Liver (tissue), 9 donors: ENCODE data around the gene ZNF423. TPM values are rescaled to one million over a fixed set of nuclear protein-coding genes. Genes with fewer than 3 reads are reported as not detected.

ENCODE experiments used
- DNase-seq: peaks from one replicate; pipeline ENCODE4 v3.0.0-alpha.2; 2017; ENCODE audit warnings: low spot score
- H3K27ac ChIP-seq, 2 donors: one replicate each; pipeline ENCODE4 v1.7.0; 2013; ENCODE audit warnings: inconsistent platforms in 2 of 2, low read length in 2 of 2, control low read depth in 1 of 2, low read depth in 1 of 2, mild to moderate bottlenecking in 1 of 2
- H3K27me3 ChIP-seq, 4 donors: one replicate each; pipeline versions ENCODE4 v1.6.1 to v1.7.0; 2013; ENCODE audit warnings: low read length in 3 of 4, inconsistent platforms in 1 of 4, mild to moderate bottlenecking in 1 of 4, moderate library complexity in 1 of 4; ENCODE audit not compliant: control insufficient read depth in 4 of 4, insufficient read depth in 4 of 4
- H3K36me3 ChIP-seq, 4 donors: one replicate each; pipeline versions ENCODE4 v1.6.1 to v1.7.0; 2013; ENCODE audit warnings: low read length in 3 of 4, mild to moderate bottlenecking in 3 of 4, low read depth in 1 of 4, moderate library complexity in 1 of 4; ENCODE audit not compliant: control insufficient read depth in 4 of 4, insufficient read depth in 3 of 4
- H3K4me1 ChIP-seq, 4 donors: one replicate each; pipeline versions ENCODE4 v1.6.1 to v1.7.0; 2013; ENCODE audit warnings: low read length in 3 of 4, mild to moderate bottlenecking in 3 of 4, moderate library complexity in 1 of 4; ENCODE audit not compliant: control insufficient read depth in 4 of 4, insufficient read depth in 4 of 4
- H3K4me3 ChIP-seq, 3 donors: one replicate each; pipeline versions ENCODE4 v1.6.1 to v1.7.0; 2013; ENCODE audit warnings: low read length in 3 of 3, control low read depth in 1 of 3, low read depth in 1 of 3, mild to moderate bottlenecking in 1 of 3
- H3K9ac ChIP-seq, 2 donors: one replicate each; pipeline ENCODE4 v1.7.0; 2013; ENCODE audit warnings: low read length in 2 of 2, mild to moderate bottlenecking in 2 of 2, moderate library complexity in 2 of 2, control low read depth in 1 of 2, low read depth in 1 of 2
- H3K9me3 ChIP-seq, 4 donors: one replicate each; pipeline versions ENCODE4 v1.6.1 to v1.7.0; 2013; ENCODE audit warnings: low read length in 3 of 4; ENCODE audit not compliant: control insufficient read depth in 4 of 4
- ATF3 ChIP-seq: IDR thresholded peaks from 2 replicates; pipeline ENCODE4 v1.6.1; 2016; ENCODE audit warnings: antibody characterized with exemption
- EGR1 ChIP-seq, 2 donors: IDR thresholded peaks; 2 replicates each; pipeline ENCODE4 v1.6.1; 2016 to 2018; ENCODE audit warnings: antibody characterized with exemption in 2 of 2, low read depth in 2 of 2
- FOXA1 ChIP-seq: IDR thresholded peaks from 2 replicates; pipeline ENCODE4 v1.6.1; 2016; ENCODE audit warnings: antibody characterized with exemption
- FOXA2 ChIP-seq: IDR thresholded peaks from 2 replicates; pipeline ENCODE4 v1.6.1; 2016; ENCODE audit warnings: antibody characterized with exemption
- GABPA ChIP-seq, 2 donors: IDR thresholded peaks in 1 of 2; conservative IDR thresholded peaks in 1 of 2; 2 replicates each; pipeline ENCODE4 v1.6.1; 2016; ENCODE audit warnings: antibody characterized with exemption in 2 of 2, mild to moderate bottlenecking in 1 of 2, moderate library complexity in 1 of 2
- HNF4A ChIP-seq, 2 donors: conservative IDR thresholded peaks; 2 replicates each; pipeline ENCODE4 v1.6.1; 2016; ENCODE audit warnings: antibody characterized with exemption in 2 of 2, mild to moderate bottlenecking in 2 of 2
- HNF4G ChIP-seq: IDR thresholded peaks from 2 replicates; pipeline ENCODE4 v1.6.1; 2016; ENCODE audit warnings: antibody characterized with exemption
- JUND ChIP-seq, 2 donors: IDR thresholded peaks; 2 replicates each; pipeline ENCODE4 v1.6.1; 2016; ENCODE audit warnings: antibody characterized with exemption in 2 of 2
- MAX ChIP-seq: IDR thresholded peaks from 2 replicates; pipeline ENCODE4 v1.6.1; 2016; ENCODE audit warnings: antibody characterized with exemption
- RAD21 ChIP-seq, 2 donors: IDR thresholded peaks; 2 replicates each; pipeline ENCODE4 v1.6.1; 2016; ENCODE audit warnings: antibody characterized with exemption in 2 of 2, mild to moderate bottlenecking in 2 of 2
- REST ChIP-seq: IDR thresholded peaks from 2 replicates; pipeline ENCODE4 v1.6.1; 2016; ENCODE audit warnings: antibody characterized with exemption, mild to moderate bottlenecking
- RXRA ChIP-seq, 2 donors: IDR thresholded peaks; 2 replicates each; pipeline ENCODE4 v1.6.1; 2017 to 2018; ENCODE audit warnings: antibody characterized with exemption in 2 of 2, mild to moderate bottlenecking in 1 of 2
- SP1 ChIP-seq: IDR thresholded peaks from 2 replicates; pipeline ENCODE4 v1.6.1; 2018; ENCODE audit warnings: antibody characterized with exemption, mild to moderate bottlenecking
- TAF1 ChIP-seq: conservative IDR thresholded peaks from 2 replicates; pipeline ENCODE4 v1.6.1; 2016; ENCODE audit warnings: antibody characterized with exemption, mild to moderate bottlenecking
- YY1 ChIP-seq: IDR thresholded peaks from 2 replicates; pipeline ENCODE4 v1.6.1; 2016; ENCODE audit warnings: antibody characterized with exemption, mild to moderate bottlenecking
- ZBTB33 ChIP-seq: IDR thresholded peaks from 2 replicates; pipeline ENCODE4 v1.6.1; 2016; ENCODE audit warnings: antibody characterized with exemption
- WGBS: extraction: QIAGEN DNeasy Blood & Tissue Kit; methylation state at CpG from one replicate; pipeline ENCODE4 v1.1.7; 2013; 5-methylcytosine and 5-hydroxymethylcytosine counted together
- polyA plus RNA-seq, 2 donors: library from polyadenylated mRNA; stranded (reverse) in 1 of 2; unstranded in 1 of 2; fragments of 200-250 nt in 1 of 2; fragments of >200 nt in 1 of 2; fragmentation: Nextera tagmentation in 1 of 2; extraction: Ambion mirVana in 1 of 2; gene quantifications; one replicate each; pipeline versions ENCODE4 v1.2.1 to v1.2.3, GENCODE V29; 2013 to 2015
- total RNA-seq, 2 donors: library from RNA; depleted of rRNA; stranded (reverse); fragments of >200 nt; gene quantifications; one replicate each; pipeline ENCODE4 v1.2.3, GENCODE V29; 2014
- donor health status: healthy.
- donor health status: healthy.
- donor health status: healthy.
- donor health status: healthy.
- donor health status: healthy.

ZNF423 gene
- total and polyA plus RNA-seq, 4 donors: 0.24 to 1.6 (median 0.39) TPM

GRCh38 chr16:49639739-49640431 is 216.0 kb downstream of the ZNF423 start:
- Histone ChIP-seq H3K4me3 (no peak overlapping the region), H3K4me1 (no peaks in the 10 kb centered on the region), H3K9me3 (no peaks in the 10 kb centered on the region), H3K27ac (no peak overlapping the region), H3K27me3 (no peaks in the 10 kb centered on the region), H3K36me3 (no peaks in the 10 kb centered on the region), H3K9ac (no peak overlapping the region)
- 33% methylated on average over 22 of the region's 22 CpGs for WGBS
- no peak for TF ChIP-seq EGR1 (IDR thresholded peaks at IDR 0.05; ENCODE audit: low read depth in 2 of 2)
- no peak for TF ChIP-seq GABPA (IDR thresholded peaks at IDR 0.05 in 1 of 2, conservative IDR thresholded peaks at IDR 0.05 in 1 of 2)
- no peak for TF ChIP-seq TAF1
- TF ChIP-seq ATF3: no peak
- TF ChIP-seq FOXA1: no peak
- TF ChIP-seq MAX: no peak
- TF ChIP-seq RXRA (IDR thresholded peaks at IDR 0.05): no peak
- no peak for TF ChIP-seq SP1
- no peak for DNase-seq

- no peak for TF ChIP-seq EGR1 (IDR thresholded peaks at IDR 0.05; ENCODE audit: low read depth in 2 of 2)
- TF ChIP-seq MAX: no peak
- no peak for TF ChIP-seq FOXA1
- TF ChIP-seq HNF4A (conservative IDR thresholded peaks at IDR 0.05): no peak
- no peak for TF ChIP-seq ZBTB33
- no peak for TF ChIP-seq GABPA (IDR thresholded peaks at IDR 0.05 in 1 of 2, conservative IDR thresholded peaks at IDR 0.05 in 1 of 2)
- no peak for TF ChIP-seq RXRA (IDR thresholded peaks at IDR 0.05)
- no peak for TF ChIP-seq ATF3
- no peak for TF ChIP-seq HNF4G
- TF ChIP-seq REST: no peak
- no peak for TF ChIP-seq JUND (IDR thresholded peaks at IDR 0.05)
- TF ChIP-seq YY1: no peak
- no peak for TF ChIP-seq FOXA2
- no peak for TF ChIP-seq RAD21 (IDR thresholded peaks at IDR 0.05)
- Histone ChIP-seq H3K4me1 (no peaks in the 10 kb centered on the region), H3K27me3 (no peaks in the 10 kb centered on the region), H3K4me3 (no peak overlapping the region), H3K9ac (no peak overlapping the region), H3K9me3 (no peaks in the 10 kb centered on the region), H3K27ac (no peak overlapping the region), H3K36me3 (no peaks in the 10 kb centered on the region)
- WGBS: 70% methylated on average over 23 of the region's 23 CpGs
- DNase-seq: no peak
Observed at GRCh38 chr16:49638673-49639610, 217.0 kb downstream of the ZNF423 start.
